Astrocyte of the spinal cord (primary cell): ENCODE results near the gene VEZT.

Experiments used
- DNase-seq: peaks from one replicate; pipeline ENCODE4 v3.0.0; 2011; ENCODE audit warnings: low read depth, low spot score
- H3K4me3 ChIP-seq: 2 replicates; pipeline ENCODE4 v1.5.1; 2011; ENCODE audit warnings: low read depth, mild to moderate bottlenecking, low read length, moderate library complexity
- CTCF ChIP-seq: IDR thresholded peaks from 2 replicates; pipeline ENCODE4 v1.5.1; 2012; ENCODE audit warnings: low read depth, mild to moderate bottlenecking, low read length, inconsistent platforms
- in situ Hi-C: cut with HindIII; loops from 2 replicates; pipeline ENCODE4 v1.10.0; 2017; ENCODE audit warnings: low sequenced_read_pairs

The VEZT gene

DNA sequence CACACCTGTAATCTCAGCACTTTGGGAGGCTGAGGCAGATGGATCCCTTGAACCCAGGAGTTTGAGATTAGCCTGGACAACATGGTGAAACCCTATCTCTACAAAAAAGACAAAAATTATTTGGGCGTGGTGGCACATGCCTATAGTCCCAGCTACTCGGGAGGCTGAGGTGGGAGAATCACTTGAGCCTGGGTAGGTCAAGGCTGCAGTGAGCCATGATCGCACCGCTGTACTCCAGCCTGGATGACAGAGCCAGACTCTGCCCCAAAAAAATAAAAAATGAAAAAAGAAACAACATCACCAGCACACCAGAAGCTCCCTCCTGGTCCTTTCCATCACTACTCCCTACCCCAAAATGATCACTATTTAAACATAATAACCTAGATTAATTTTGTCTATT is 2.6 kb downstream of the VEZT start:
- no peak for DNase-seq
- in situ Hi-C loops, result no loop called here
- H3K4me3 ChIP-seq, result no peak overlapping the region
- TF ChIP-seq CTCF, result no peak

DNA sequence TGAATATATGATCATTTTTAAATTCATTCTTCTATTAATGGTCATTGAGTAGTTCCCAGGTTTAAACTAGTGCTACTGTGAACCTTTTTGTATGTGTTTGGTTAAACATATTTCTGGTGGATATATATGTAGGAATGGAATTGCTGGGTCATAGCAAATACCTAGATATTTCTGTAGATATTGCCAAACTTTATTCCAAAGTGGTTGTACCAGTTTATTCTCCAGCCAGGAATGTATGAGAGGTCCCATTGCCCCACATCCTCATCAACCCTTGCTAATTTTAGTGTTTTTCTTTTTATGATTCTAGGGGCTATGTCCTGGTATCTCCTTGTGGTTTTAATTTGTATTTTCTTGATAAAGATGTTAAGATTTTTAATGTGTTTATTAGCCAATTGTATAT is 3.1 kb downstream of the VEZT start:
- in situ Hi-C loops, result no loop called here
- DNase-seq, result no peak
- TF ChIP-seq CTCF, result no peak
- H3K4me3 ChIP-seq, result no peak overlapping the region

DNA sequence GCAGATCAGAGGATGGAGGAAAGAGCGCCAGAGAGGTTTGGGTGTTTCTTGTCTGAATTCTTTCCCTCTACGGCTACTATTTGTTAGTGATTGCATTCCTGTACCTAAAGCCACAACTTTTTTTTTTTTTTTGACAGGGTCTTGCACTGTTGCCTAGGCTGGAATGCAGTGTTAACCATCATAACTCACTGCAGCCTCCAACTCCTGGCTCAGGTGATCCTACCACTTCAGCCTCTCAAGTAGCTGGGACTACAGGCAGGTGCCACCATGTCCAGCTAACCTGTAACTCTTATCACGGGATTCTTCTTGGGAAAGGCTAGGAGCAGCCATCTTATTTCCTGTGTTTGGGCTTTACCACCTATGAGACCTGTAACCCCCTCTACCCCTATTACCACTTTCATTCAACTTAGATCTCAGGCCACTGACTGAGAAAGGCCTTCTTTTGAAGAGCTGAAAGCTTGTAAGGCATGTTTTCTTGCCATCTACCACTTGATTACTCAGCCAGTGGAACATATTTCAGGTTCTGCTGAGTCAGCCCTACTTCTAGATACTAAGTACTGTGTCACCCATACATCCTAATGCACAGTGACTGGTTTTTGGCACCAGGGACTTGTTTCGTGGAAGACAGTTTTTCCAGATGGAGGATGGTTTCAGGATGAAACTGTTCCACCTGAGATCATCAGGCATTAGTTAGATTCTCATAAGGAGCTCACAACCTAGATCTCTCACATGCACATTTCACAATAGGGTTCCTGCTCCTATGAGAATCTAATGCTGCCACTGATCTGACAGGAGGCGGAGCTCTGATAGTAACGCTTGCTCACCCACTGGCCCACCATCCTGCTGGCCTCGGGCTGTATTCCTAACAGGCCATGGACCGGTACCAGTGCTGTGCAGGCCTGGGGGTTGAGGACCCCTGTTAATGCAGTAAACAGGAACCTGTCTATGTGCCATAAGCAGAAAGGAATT is 6.9 kb downstream of the VEZT start:
- no peak for TF ChIP-seq CTCF
- peak; percentile 75 for DNase-seq
- in situ Hi-C loops, result no loop called here
- no peak overlapping the region for H3K4me3 ChIP-seq

- in situ Hi-C loops, result no loop called here
- no peak overlapping the region for H3K4me3 ChIP-seq
- no peak for TF ChIP-seq CTCF
- DNase-seq, result no peak
Observed at GRCh38 chr12:95225645-95226212, 8.1 kb downstream of the VEZT start.

DNA sequence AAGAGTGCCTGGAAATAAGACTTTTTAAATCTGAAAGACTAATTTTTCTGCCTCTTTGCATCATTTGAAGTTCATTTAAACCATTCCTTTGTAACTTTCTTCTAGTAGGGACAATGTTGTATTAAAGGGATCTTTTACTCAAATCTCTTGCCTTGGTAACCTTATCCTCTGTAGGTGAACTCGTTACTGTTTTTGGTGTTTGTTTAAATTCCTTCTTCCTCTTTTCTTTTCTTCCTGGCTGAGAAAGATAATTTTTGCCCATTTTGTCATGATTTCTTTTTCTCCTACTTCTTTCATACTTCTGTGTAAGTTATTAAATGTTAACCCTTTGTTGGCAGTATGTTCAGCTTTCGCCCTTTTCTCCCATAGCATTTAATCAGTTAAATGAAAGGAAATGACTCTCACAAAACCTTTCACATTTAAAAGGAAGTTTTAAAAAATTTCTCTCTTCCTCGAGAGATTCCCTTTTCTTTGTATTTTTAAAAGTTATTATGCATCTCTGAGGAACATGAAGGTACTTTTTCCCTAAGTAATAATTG is 10.3 kb downstream of the VEZT start:
- no peak for TF ChIP-seq CTCF
- no peak for DNase-seq
- in situ Hi-C loops, result no loop called here
- no peak overlapping the region for H3K4me3 ChIP-seq

DNA sequence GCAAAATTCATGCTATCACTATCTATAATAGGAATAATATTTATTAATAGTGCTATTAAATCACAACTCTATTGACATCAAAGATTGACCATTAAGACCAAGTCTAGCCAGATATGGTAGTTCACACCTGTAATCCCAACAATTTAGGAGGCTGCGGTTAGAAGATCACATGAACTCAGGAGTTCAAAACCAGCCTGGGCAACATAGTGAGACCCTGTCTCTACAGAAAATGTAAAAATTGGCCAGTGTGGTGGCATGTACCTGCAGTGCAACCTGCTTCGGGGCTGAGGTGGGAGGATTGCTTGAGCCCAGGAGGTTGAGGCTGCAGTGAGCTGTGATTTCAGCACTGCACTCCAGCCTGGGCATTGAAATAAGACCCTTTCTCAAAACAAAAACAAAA is 11.0 kb downstream of the VEZT start:
- no peak for TF ChIP-seq CTCF
- H3K4me3 ChIP-seq, result no peak overlapping the region
- in situ Hi-C loops, result no loop called here
- DNase-seq, result no peak
